ENCODE data around the gene ANKRD7. TPM values are rescaled to one million over a fixed set of nuclear protein-coding genes. Genes with fewer than 3 reads are reported as not detected.

The ANKRD7 gene
- total and polyA plus RNA-seq, 10 donors: 0.43 to 2.1 (median 0.85) TPM; not detected in 2

DNA sequence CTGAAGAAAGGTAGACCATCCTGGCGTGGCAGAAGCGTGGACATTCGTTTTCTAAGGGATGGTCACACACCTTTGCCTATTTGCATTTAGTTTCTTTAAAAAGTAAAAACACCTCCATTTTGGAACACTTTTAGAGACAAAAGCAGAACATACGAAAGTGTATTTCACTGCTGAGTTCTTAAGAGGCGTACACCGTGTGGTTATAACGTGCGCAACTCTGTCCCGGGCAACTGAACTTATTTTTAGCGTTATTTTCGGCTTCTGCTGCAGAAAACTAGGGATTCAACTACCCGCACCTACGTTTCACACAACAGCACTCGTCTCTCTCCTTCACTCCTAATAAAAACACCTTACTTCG lies 41.1 kb upstream of the ANKRD7 start:
- DNase-seq: peak; percentile 65
- peak overlapping the region; percentile 82 to 98 (median 96) for H3K27ac ChIP-seq
- WGBS, 5 donors: 0 to 1% (median 1%) methylated on average over 15 of the region's 15 CpGs

DNA sequence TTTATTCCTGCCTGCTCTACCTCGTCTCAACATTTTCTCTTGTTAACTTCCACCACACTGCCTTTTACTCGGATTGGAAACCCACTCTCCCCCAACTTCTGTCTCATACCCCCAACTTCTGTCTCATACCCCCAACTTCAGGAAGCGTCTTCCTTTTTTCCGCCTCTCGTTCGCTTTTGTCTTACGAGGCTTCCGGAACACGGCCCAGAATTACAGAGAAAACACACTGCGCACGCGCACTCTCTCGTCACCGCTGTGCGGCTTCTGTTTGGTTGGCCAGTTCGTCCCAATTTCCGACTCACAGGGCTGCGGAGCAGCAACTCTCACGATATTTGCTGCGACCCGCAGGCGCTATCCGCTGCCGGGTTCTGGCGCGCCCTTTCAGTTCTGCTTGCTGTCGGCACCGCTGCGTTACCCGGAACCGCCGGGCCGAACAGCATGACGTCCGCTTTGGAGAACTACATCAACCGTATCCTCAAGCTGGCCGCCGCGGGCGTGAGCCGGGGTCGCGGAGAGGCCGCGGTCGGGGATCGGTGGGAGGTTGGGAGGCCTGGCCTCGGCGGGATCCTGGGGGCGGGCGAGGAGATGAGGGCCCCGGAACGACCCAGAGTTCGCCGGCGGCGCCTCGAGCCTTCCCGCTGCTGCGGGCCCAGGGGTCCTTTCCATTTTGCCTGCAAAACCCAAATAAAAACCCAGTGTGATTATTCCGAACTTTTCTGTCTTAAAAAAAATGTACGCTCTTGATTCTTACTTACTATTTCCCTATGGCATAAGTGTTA lies 40.5 kb upstream of the ANKRD7 start, which contains the start of gene LSM8:
Gene LSM8, plus strand, starts transcription at position 379 of the 779 bp plus-strand sequence. Its CDS starts 60 bp downstream, at position 439.
- H3K4me3 ChIP-seq: peak within 1 kb of the TSS; percentile 49 to 89 (median 70)
- DNase-seq: peak; percentile 99
- 0 to 1% (median 0%) methylated on average over 34 to 62 of the region's 62 CpGs for WGBS, 5 donors
- H3K36me3 ChIP-seq: peaks cover 2 to 26% (median 16%) of the 10 kb centered on the region in 6 donors
- TF ChIP-seq CTCF (IDR thresholded peaks at IDR 0.05 in 8 of 11, conservative IDR thresholded peaks at IDR 0.05 in 3 of 11) (peak in 5 of 11 experiments; percentile 6 to 38 (median 20)), POLR2AphosphoS5 (IDR thresholded peaks at IDR 0.05) (peak; percentile 97 to 99 (median 98)), POLR2A (IDR thresholded peaks at IDR 0.05) (peak; percentile 23 to 74 (median 41))
- H3K4me1 ChIP-seq: peaks cover 15 to 57% (median 39%) of the 10 kb centered on the region in 6 donors
- H3K27me3 ChIP-seq (replicated peaks in 1 of 7): no peaks in the 10 kb centered on the region
- intact Hi-C loops (cut with DNase I; ENCODE audit: low total_unique reads): no loop called here
- peak within 1 kb of the TSS; percentile 82 to 98 (median 96) for H3K27ac ChIP-seq
- no peaks in the 10 kb centered on the region for H3K9me3 ChIP-seq

More for the DNA sequence above, 41.1 kb upstream of the ANKRD7 start:
- TF ChIP-seq POLR2AphosphoS5 (IDR thresholded peaks at IDR 0.05) (no peak), CTCF (IDR thresholded peaks at IDR 0.05 in 8 of 11, conservative IDR thresholded peaks at IDR 0.05 in 3 of 11) (no peak), POLR2A (IDR thresholded peaks at IDR 0.05) (no peak)
- Histone ChIP-seq H3K36me3 (peaks cover 2 to 20% (median 10%) of the 10 kb centered on the region in 6 donors), H3K4me1 (peaks cover 15 to 52% (median 39%) of the 10 kb centered on the region in 6 donors), H3K9me3 (no peaks in the 10 kb centered on the region), H3K4me3 (peak overlapping the region; percentile 49 to 89 (median 70)), H3K27me3 (replicated peaks in 1 of 7) (no peaks in the 10 kb centered on the region)
- intact Hi-C loops (cut with DNase I; ENCODE audit: low total_unique reads): no loop called here

DNA sequence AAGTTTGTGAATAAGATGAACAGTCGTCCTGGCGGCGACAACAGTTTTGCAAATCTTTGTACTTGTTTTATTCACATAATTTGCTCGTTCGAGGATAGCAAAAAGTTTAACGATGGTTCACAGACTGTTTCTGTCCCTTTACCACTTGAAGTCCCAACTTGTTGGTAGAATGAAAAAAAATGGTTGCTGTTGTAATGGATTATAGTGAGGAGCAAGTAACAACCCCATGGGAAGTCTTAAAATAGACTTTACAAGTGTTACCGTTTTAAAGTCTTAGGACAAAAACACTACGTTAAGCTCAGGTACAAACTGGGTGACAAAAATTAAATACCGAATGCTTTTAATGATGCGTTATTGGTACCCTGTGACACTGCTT lies 40.0 kb upstream of the ANKRD7 start:
- H3K36me3 ChIP-seq: peaks cover 2 to 31% (median 22%) of the 10 kb centered on the region in 6 donors
- H3K9me3 ChIP-seq: no peaks in the 10 kb centered on the region
- no peak for DNase-seq
- no peaks in the 10 kb centered on the region for H3K27me3 ChIP-seq (replicated peaks in 1 of 7)
- 8 to 10% (median 9%) methylated on average over 10 of the region's 10 CpGs for WGBS, 5 donors
- intact Hi-C loops (cut with DNase I; ENCODE audit: low total_unique reads): no loop called here
- H3K4me1 ChIP-seq: peaks cover 15 to 62% (median 39%) of the 10 kb centered on the region in 6 donors
- TF ChIP-seq POLR2AphosphoS5 (IDR thresholded peaks at IDR 0.05) (no peak), POLR2A (IDR thresholded peaks at IDR 0.05) (no peak), CTCF (IDR thresholded peaks at IDR 0.05 in 8 of 11, conservative IDR thresholded peaks at IDR 0.05 in 3 of 11) (no peak)
- H3K27ac ChIP-seq: peak overlapping the region; percentile 82 to 98 (median 96)
- H3K4me3 ChIP-seq: peak overlapping the region; percentile 49 to 89 (median 70)
